Mesenchymal stem cell (in vitro differentiated cells and primary cell): ENCODE measurements around the gene TMEM167B.

Experiments
- DNase-seq: peaks from one replicate; pipeline ENCODE4 v3.0.0-alpha.2; 2013
- H2AFZ ChIP-seq: one replicate; pipeline ENCODE4 v1.6.1; 2013; ENCODE audit warnings: low read depth, mild to moderate bottlenecking, control low read depth, inconsistent platforms, low read length, moderate library complexity
- H2AK5ac ChIP-seq: 2 replicates; pipeline ENCODE4 v1.6.1; 2013; ENCODE audit warnings: low read length, moderate library complexity, mild to moderate bottlenecking, inconsistent platforms; ENCODE audit not compliant: severe bottlenecking
- H2BK120ac ChIP-seq: one replicate; pipeline ENCODE4 v1.6.1; 2013; ENCODE audit warnings: low read depth, mild to moderate bottlenecking, inconsistent platforms, low read length, moderate library complexity
- H2BK12ac ChIP-seq, 2 experiments: one replicate each; pipeline ENCODE4 v1.6.1; 2013; ENCODE audit warnings: inconsistent platforms in 2 of 2, low read length in 2 of 2, mild to moderate bottlenecking in 2 of 2, moderate library complexity in 2 of 2, control low read depth in 1 of 2
- H2BK15ac ChIP-seq: one replicate; pipeline ENCODE4 v1.6.1; 2013; ENCODE audit warnings: mild to moderate bottlenecking, low read depth, inconsistent platforms; ENCODE audit not compliant: poor library complexity, severe bottlenecking
- H2BK5ac ChIP-seq: 2 replicates; pipeline ENCODE4 v1.6.1; 2013; ENCODE audit warnings: low read depth, mild to moderate bottlenecking, low read length, control low read depth, inconsistent platforms; ENCODE audit not compliant: poor library complexity, severe bottlenecking
- H3K14ac ChIP-seq, 2 experiments: one replicate each; pipeline ENCODE4 v1.6.1; 2013; ENCODE audit warnings: inconsistent platforms in 2 of 2, low read length in 2 of 2, control low read depth in 1 of 2, mild to moderate bottlenecking in 1 of 2, moderate library complexity in 1 of 2
- H3K18ac ChIP-seq, 2 experiments: one replicate each; pipeline ENCODE4 v1.6.1; 2013; ENCODE audit warnings: inconsistent platforms in 2 of 2, low read length in 2 of 2, control low read depth in 1 of 2, low read depth in 1 of 2, mild to moderate bottlenecking in 1 of 2
- H3K23ac ChIP-seq, 2 experiments: one replicate each; pipeline ENCODE4 v1.6.1; 2013; ENCODE audit warnings: inconsistent platforms in 2 of 2, low read length in 2 of 2, mild to moderate bottlenecking in 2 of 2, moderate library complexity in 2 of 2, control low read depth in 1 of 2
- H3K27ac ChIP-seq: 2 replicates; pipeline ENCODE4 v1.5.1; 2013; ENCODE audit warnings: mild to moderate bottlenecking, moderate library complexity, low read length, control low read depth, inconsistent platforms; ENCODE audit not compliant: poor library complexity, severe bottlenecking
- H3K27me3 ChIP-seq, 2 experiments: 2 replicates each; pipeline versions ENCODE4 v1.6.1 to v1.7.0; 2013; ENCODE audit warnings: low read length in 2 of 2, mild to moderate bottlenecking in 2 of 2, moderate library complexity in 2 of 2, control low read depth in 1 of 2, inconsistent platforms in 1 of 2; ENCODE audit not compliant: control insufficient read depth in 1 of 2, insufficient read depth in 1 of 2
- H3K36me3 ChIP-seq, 2 experiments: 2 replicates each; pipeline versions ENCODE4 v1.6.1 to v1.7.0; 2013; ENCODE audit warnings: low read length in 2 of 2, control low read depth in 1 of 2, inconsistent platforms in 1 of 2, low read depth in 1 of 2, mild to moderate bottlenecking in 1 of 2; ENCODE audit not compliant: insufficient read depth in 2 of 2, control insufficient read depth in 1 of 2
- H3K4ac ChIP-seq, 2 experiments: one replicate each; pipeline ENCODE4 v1.6.1; 2013; ENCODE audit warnings: inconsistent platforms in 2 of 2, low read length in 2 of 2, mild to moderate bottlenecking in 2 of 2, moderate library complexity in 2 of 2, control low read depth in 1 of 2, low read depth in 1 of 2
- H3K4me1 ChIP-seq: 2 replicates; pipeline ENCODE4 v1.6.1; 2013; ENCODE audit warnings: low read depth, low read length, control low read depth; ENCODE audit not compliant: control insufficient read depth, insufficient read depth
- H3K4me2 ChIP-seq: 2 replicates; pipeline ENCODE4 v1.6.1; 2013; ENCODE audit warnings: low read length, mild to moderate bottlenecking, inconsistent platforms; ENCODE audit not compliant: poor library complexity, severe bottlenecking
- H3K4me3 ChIP-seq, 2 experiments: 2 replicates each; pipeline versions ENCODE4 v1.5.1 to v1.7.0; 2013; ENCODE audit warnings: low read length in 2 of 2, mild to moderate bottlenecking in 2 of 2, control low read depth in 1 of 2, low read depth in 1 of 2; ENCODE audit not compliant: insufficient read depth in 1 of 2
- H3K79me1 ChIP-seq: replicated peaks from 2 replicates; pipeline ENCODE4 v1.6.1; 2013; ENCODE audit warnings: mild to moderate bottlenecking, control low read depth, low read length, inconsistent platforms; ENCODE audit not compliant: poor library complexity, severe bottlenecking
- H3K9ac ChIP-seq: 2 replicates; pipeline ENCODE4 v1.7.0; 2013; ENCODE audit warnings: mild to moderate bottlenecking, low read length, moderate library complexity
- H3K9me3 ChIP-seq: 2 replicates; pipeline ENCODE4 v1.7.0; 2013; ENCODE audit warnings: mild to moderate bottlenecking, low read length; ENCODE audit not compliant: control insufficient read depth
- H4K8ac ChIP-seq: one replicate; pipeline ENCODE4 v1.6.1; 2013; ENCODE audit warnings: inconsistent platforms, mild to moderate bottlenecking, low read length, moderate library complexity
- H4K91ac ChIP-seq: one replicate; pipeline ENCODE4 v1.6.1; 2013; ENCODE audit warnings: mild to moderate bottlenecking, low read length, inconsistent platforms
- WGBS: methylation state at CpG from one replicate; pipeline ENCODE4 v1.1.7; 2013; ENCODE audit warnings: mixed read lengths; 5-methylcytosine and 5-hydroxymethylcytosine counted together

The TMEM167B gene

GRCh38 chr1:109089242-109090015 lies 1.1 kb upstream of the TMEM167B start:
- Histone ChIP-seq H3K9ac (peak overlapping the region; percentile 95), H2AK5ac (no peak overlapping the region), H3K4me2 (no peak overlapping the region), H4K91ac (no peak overlapping the region), H2BK5ac (no peak overlapping the region), H3K4ac (no peak overlapping the region), H3K18ac (no peak overlapping the region), H3K27ac (no peak overlapping the region), H3K23ac (no peak overlapping the region), H2BK120ac (no peak overlapping the region), H2AFZ (no peak overlapping the region), H2BK12ac (no peak overlapping the region), H3K4me3 (peak overlapping the region in 1 of 2 experiments; percentile 90), H3K27me3 (no peaks in the 10 kb centered on the region), H4K8ac (no peak overlapping the region), H3K4me1 (peaks cover 18% of the 10 kb centered on the region), H3K79me1 (peaks cover 7% of the 10 kb centered on the region), H3K9me3 (no peaks in the 10 kb centered on the region), H2BK15ac (no peak overlapping the region), H3K14ac (no peak overlapping the region), H3K36me3 (peaks cover 0 to 14% of the 10 kb centered on the region in 2 experiments)
- no peak for DNase-seq
- 92% methylated on average over 29 of the region's 31 CpGs for WGBS

GRCh38 chr1:109091078-109091838 lies 694 bp downstream of the TMEM167B start:
- peak overlapping the region; percentile 85 for H3K27ac ChIP-seq
- peak; percentile 85 for DNase-seq
- H3K23ac ChIP-seq: no peak overlapping the region
- no peaks in the 10 kb centered on the region for H3K27me3 ChIP-seq
- peak overlapping the region; percentile 77 for H3K4me2 ChIP-seq
- peak overlapping the region; percentile 98 for H4K91ac ChIP-seq
- H3K14ac ChIP-seq: peak overlapping the region in 1 of 2 experiments; percentile 62
- peaks cover 14% of the 10 kb centered on the region for H3K4me1 ChIP-seq
- peak overlapping the region; percentile 95 for H3K9ac ChIP-seq
- H2BK5ac ChIP-seq: no peak overlapping the region
- peak overlapping the region; percentile 97 for H2BK120ac ChIP-seq
- H3K36me3 ChIP-seq: peaks cover 0 to 28% of the 10 kb centered on the region in 2 experiments
- H3K4ac ChIP-seq: peak overlapping the region in 1 of 2 experiments; percentile 42
- H2BK12ac ChIP-seq: no peak overlapping the region
- H3K79me1 ChIP-seq: peaks cover 9% of the 10 kb centered on the region
- H3K18ac ChIP-seq: peak overlapping the region; percentile 91 to 98
- peak overlapping the region; percentile 98 for H4K8ac ChIP-seq
- peak overlapping the region; percentile 63 for H2AK5ac ChIP-seq
- no peaks in the 10 kb centered on the region for H3K9me3 ChIP-seq
- WGBS: 3% methylated on average over 13 of the region's 13 CpGs
- H2BK15ac ChIP-seq: peak overlapping the region; percentile 82
- no peak overlapping the region for H2AFZ ChIP-seq
- H3K4me3 ChIP-seq: peak overlapping the region; percentile 76 to 90

GRCh38 chr1:109091839-109092193 lies 1.3 kb downstream of the TMEM167B start:
- Histone ChIP-seq H3K9me3 (no peaks in the 10 kb centered on the region), H3K9ac (peak overlapping the region; percentile 95), H3K23ac (no peak overlapping the region), H2BK120ac (no peak overlapping the region), H3K4me1 (peaks cover 14% of the 10 kb centered on the region), H3K14ac (peak overlapping the region in 1 of 2 experiments; percentile 62), H2BK5ac (no peak overlapping the region), H2AFZ (no peak overlapping the region), H2BK12ac (no peak overlapping the region), H3K4ac (peak overlapping the region in 1 of 2 experiments; percentile 42), H3K18ac (peak overlapping the region in 1 of 2 experiments; percentile 4), H3K36me3 (peaks cover 0 to 33% of the 10 kb centered on the region in 2 experiments), H3K27ac (peak overlapping the region; percentile 85), H3K79me1 (peaks cover 10% of the 10 kb centered on the region), H2BK15ac (no peak overlapping the region), H3K4me2 (peak overlapping the region; percentile 77), H2AK5ac (no peak overlapping the region), H4K8ac (no peak overlapping the region), H4K91ac (no peak overlapping the region), H3K4me3 (peak overlapping the region in 1 of 2 experiments; percentile 90), H3K27me3 (no peaks in the 10 kb centered on the region)
- DNase-seq: peak; percentile 54
- WGBS: 0% methylated on average over 1 of the region's 1 CpG

GRCh38 chr1:109094377-109094803 lies 3.8 kb downstream of the TMEM167B start:
- Histone ChIP-seq H2BK120ac (no peak overlapping the region), H3K4me1 (peaks cover 11% of the 10 kb centered on the region), H2AFZ (no peak overlapping the region), H2BK12ac (no peak overlapping the region), H3K27me3 (no peaks in the 10 kb centered on the region), H2BK5ac (no peak overlapping the region), H3K18ac (no peak overlapping the region), H3K36me3 (peaks cover 0 to 34% of the 10 kb centered on the region in 2 experiments), H3K4ac (no peak overlapping the region), H3K9ac (peak overlapping the region; percentile 31), H2AK5ac (no peak overlapping the region), H3K9me3 (no peaks in the 10 kb centered on the region), H3K27ac (no peak overlapping the region), H3K79me1 (peaks cover 10% of the 10 kb centered on the region), H3K4me2 (no peak overlapping the region), H3K4me3 (no peak overlapping the region), H4K91ac (no peak overlapping the region), H2BK15ac (no peak overlapping the region), H3K14ac (no peak overlapping the region), H4K8ac (peak overlapping the region; percentile 39), H3K23ac (no peak overlapping the region)
- WGBS: 5% methylated on average over 6 of the region's 7 CpGs
- peak; percentile 94 for DNase-seq
